GM04503 (cell line): ENCODE results near the gene SSBP3.
"Not testable (repeated sequence)": the region's sequence is repeated elsewhere in the genome, so short reads cannot be mapped to it uniquely, and the experiment has no call there.

Experiments used
- DNase-seq: peaks from one replicate; pipeline ENCODE4 v3.0.0-alpha.2; 2012; ENCODE audit warnings: low read depth

Gene SSBP3

DNA sequence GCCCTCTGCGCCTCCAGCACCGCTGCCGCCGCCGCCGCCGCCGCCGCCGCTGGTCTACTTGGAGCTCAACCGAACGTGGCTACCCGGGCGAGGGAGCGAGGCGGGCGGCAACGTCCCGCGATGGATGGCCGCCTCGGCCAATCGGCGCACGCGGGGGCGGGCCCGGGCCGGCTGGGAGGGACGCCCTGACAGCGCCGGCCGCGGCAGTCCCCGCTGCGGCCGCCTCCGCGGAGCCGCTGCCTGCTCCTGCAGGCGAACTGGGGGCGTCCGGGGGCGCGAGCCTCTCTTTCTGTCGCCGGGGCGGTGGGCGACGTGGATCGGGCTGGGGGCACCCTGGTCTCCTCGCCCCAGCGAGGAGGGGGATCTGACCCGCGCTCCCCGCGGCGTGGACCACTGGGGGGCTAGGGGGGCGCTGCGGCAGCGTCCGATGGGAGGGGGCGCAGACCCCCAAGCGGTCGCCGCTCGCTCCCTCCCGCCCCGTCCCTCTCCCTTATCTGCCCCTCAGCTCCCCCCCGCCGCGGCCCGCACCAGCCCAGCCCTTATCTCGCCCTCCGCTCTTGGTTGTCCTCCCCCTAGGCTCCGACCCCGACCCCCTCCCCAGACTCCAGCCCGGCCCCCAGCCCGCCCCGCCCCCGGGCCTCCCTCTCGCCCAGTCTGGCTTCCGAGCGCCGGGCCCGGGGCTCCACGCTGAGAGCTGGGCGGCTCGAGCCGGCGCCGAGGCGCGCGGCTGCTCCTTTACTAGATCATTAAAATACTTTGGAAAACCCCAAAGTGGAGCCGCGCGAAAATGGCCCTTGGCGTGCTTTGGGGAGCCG, at the start of gene SSBP3:
Gene SSBP3, minus strand, starts transcription at position 56 of the 815 bp plus-strand sequence.
- DNase-seq: peak; percentile 50

DNA sequence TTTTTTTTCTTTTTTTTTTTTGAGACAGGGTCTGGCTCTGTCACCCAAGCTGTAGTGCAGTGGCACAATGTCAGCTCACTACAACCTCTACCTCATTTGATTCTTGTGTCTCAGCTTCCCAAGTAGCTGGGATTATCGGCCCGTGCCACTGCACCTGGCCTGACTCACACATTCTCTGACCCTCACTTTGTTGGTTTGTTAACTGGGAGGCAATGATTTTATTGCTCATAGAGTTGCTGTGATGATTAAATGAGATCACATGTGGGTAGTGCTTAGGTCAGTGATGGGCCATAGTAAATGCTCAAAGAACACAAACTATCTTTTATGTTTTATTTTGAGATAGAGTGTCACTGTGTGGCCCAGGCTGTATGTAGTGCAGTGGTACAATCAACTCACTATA, 47.3 kb upstream of the SSBP3 start:
- no peak for DNase-seq

DNA sequence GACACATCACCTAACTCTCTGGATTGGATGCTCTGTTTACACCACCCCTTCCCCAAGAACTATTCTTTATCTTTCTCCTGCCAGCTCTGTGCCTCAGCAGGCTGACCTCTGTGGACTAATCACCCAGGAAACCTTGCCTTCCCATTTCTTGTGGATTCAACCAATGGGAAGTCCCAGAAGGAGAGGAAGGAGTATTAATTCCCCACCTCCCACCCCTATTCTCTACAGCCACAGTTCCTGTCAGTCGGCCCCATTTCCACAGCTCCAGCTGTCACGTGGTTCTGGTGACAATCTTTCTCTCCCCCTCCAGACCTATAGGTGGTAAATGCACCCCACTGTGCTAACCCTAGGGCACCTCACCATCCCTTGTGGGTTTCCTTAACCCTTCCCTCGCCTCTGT, 46.8 kb upstream of the SSBP3 start:
- no peak for DNase-seq

DNA sequence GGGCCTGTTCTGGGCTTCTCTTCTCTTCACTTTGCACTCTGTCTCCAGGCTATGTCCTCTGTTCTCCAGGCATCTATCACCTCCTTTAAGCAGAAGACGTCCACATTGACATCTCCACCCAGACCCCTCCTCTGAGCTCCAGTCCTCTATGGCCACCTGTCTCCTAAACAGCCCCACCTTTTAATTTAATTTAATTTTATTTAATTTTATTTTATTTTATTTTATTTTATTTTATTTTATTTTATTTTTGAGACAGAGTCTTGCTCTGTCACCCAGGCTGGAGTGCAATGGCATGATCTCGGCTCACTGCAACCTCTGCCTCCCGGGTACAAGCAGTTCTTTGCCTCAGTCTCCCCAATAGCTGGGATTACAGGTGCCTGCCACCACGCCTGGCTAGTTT, 43.2 kb upstream of the SSBP3 start:
- not testable (repeated sequence) for DNase-seq

DNA sequence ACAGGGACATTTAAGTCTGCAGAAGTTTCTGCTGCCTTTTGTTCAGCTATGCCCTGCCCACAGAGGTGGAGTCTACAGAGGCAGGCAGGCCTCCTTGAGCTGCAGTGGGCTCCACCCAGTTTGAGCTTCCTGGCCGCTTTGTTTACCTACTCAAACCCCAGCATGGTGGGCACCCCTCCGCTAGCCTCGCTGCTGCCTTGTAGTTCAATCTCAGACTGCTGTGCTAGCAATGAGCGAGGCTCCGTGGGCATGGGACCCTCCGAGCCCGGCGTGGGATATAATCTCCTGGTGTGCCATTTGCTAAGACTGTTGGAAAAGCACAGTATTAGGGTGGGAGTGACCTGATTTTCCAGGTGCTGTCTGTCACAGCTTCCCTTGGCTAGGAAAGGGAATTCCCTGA, 42.6 kb upstream of the SSBP3 start:
- not testable (repeated sequence) for DNase-seq

DNA sequence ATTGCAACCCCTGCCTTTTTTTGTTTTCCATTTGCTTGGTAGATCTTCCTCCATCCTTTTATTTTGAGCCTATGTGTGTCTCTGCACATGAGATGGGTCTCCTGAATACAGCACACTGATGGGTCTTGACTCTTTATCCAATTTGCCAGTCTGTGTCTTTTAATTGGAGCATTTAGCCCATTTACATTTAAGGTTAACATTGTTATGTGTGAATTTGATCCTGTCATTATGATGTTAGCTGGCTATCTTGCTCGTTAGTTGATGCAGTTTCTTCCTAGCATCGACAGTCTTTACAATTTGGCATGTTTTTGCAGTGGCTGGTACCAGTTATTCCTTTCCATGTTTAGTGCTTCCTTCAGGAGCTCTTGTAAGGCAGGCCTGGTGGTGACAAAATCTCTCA, 40.9 kb upstream of the SSBP3 start:
- not testable (repeated sequence) for DNase-seq

DNA sequence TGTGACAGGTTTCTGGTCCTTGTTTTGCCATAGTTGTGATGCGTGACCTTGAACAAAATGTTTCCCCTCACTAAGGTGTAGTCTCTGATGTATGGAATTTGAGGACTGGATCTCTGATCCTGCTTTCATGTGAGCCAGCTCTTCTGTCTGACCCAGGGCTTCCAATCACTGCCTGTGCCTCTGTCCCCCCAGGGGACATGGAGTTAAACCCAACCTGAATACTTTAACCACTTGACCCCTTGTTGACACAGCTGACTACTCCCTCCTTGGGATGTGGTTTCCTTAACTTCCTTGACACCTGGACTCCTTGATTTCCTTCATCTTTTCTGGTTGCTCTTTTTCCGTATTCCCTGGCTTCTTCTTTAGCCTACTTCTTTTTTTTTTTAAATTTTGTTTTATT, 36.0 kb upstream of the SSBP3 start:
- no peak for DNase-seq

DNA sequence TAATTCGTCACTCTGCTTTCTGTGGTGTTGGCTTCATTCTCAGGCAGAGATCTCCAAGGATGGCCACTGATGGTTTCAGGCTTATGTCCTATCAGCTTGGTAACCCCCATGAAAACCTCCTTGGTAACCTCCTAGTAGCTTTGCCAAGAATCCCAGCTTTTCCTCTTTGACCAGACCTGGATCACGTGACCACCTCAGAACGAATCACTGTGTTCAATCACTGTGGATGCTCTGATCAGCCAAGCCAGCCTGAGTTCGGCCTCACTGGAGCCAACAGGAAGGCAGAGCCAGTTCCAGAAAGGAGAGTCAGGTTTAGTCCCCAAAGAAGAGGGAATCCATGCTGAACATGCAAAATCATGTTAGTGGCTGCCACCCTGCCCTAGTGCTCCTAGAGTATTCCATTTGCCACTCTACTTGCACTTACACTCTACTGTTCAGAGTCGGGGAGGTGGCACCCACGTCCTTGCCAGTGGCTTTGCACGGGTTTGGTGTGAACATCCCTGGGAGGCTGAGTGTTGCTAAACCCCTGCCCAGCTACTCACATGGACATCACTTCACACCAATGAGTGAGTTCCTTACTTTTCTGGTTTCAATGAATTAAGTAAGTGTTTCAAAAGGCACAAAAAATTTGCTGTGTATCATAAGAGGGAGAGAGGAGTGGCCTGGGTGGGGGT, 33.5 kb upstream of the SSBP3 start:
- DNase-seq: no peak

DNA sequence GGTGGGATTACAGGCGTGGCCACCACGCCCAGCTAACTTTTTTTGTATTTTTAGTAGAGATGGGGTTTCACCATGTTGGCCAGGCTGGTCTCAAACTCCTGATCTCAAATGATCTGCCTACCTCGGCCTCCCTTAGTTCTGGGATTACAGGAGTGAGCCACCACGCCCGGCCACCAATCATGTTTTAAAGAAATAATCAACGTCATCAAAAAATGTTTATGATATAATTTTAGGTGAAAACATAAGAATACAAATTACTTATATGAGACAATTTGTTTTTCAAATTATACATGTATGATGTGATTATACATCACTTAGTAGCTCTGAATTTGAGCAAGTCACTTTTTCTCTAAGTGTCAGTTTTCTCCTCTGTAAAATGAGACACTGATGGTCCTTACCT, 31.6 kb upstream of the SSBP3 start:
- no peak for DNase-seq

DNA sequence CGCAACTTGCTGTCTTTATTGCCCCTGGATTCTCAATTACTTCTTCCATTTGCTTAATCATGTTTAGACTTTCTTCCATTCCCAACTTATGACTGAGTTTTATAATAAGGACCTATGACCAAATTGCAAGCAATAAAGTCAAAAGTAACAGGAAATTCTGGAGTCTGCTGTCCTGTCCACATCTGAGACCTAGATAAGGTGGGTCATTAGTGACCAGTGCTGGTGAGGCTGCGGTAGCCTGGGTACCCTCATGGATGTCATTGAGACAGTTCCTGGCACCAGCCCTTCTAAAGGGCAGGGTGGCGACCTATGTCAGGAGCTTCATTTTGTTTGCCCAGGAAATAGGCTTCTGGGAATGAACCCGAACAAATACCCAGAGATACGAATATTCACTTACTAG, 30.6 kb upstream of the SSBP3 start:
- DNase-seq: no peak

DNA sequence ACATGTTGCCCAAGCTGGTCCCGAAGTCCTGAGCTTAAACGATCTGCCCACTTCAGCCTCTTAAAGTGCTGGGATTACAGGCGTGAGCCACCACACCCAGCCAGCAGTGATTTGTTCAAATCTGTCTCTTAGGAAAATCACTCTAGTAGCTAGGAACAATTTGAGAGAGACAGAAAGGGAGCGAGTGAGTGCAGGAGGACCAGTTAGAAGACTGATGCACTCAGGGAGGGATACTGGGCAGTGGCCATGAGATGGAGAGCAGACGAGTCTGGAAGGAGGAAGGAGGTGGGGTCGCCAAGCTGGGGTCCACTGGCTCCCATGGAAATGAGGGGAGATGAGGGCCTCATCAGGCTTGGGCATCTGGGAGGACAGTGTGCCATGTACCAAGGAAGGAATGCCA, 23.6 kb upstream of the SSBP3 start:
- no peak for DNase-seq

DNA sequence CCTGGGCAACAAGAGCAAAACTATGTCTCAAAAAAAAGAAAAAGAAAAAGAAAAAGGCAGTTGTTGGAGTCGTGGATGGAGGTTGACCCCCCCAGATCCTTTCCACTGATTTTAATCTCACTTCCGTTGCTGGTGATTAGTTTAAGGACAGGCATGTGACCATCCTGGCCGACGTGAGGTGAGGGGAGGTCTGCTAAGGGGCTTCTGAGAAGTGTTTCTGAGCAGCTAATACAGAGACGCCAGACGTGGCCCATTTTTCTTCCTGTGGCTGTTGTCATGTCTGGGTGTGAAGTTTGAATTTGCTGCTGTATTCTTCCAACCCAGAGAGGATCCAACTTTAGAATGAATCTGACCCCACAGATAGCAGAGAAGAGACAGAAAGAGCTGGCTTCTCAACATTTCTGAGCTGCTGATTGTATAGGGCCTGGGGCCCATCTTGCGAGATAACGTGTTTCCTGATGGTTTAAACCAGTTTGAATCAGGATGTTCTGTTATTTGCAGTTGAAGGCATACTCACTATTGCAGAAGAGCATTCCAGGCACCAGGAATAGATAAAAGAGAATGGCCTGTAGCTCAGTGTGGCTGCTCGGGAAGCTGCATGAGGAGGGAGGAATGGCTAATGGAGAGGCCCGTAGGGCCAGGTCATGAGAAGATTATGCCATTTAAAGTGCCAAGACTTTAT, 22.8 kb upstream of the SSBP3 start:
- no peak for DNase-seq

DNA sequence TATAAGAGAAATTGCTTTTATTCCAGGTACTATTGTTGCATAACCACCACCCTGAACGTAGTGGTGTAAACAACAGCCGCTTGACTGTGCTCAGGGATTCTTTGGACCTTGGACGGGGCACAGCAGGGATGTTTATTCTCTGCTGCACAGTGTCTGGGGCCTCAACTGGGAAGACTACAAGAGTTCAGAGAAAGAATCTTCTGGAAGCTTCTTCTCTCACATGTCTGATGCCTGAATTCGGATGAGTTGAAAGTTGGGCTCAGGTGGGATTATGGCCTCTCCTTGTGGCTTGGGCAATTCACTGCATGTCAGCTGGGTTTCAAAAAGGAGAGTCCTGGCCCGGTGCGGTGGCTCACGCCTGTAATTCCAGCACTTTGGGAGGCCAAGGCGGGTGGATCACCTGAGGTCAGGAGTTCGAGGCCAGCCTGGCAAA, 19.0 kb upstream of the SSBP3 start:
- no peak for DNase-seq

DNA sequence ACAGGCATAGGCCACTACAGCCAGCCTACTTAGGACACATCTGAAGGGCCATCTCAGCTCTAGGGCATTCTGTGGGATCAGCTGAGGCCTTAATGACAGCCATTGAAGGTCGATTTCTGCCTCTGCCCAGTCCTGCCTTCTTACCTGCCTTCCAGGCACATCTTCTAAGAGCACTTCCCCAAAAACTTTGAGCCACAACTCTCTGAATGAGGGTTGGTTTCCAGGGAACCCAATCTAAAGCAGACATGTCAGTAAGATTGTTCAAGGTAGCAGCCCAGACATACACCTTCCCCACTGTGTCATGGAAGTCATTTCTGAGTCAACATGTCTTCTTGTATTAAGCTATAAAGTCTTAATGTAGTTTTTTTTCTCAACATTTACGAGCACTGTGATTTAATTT, 18.2 kb upstream of the SSBP3 start:
- no peak for DNase-seq

DNA sequence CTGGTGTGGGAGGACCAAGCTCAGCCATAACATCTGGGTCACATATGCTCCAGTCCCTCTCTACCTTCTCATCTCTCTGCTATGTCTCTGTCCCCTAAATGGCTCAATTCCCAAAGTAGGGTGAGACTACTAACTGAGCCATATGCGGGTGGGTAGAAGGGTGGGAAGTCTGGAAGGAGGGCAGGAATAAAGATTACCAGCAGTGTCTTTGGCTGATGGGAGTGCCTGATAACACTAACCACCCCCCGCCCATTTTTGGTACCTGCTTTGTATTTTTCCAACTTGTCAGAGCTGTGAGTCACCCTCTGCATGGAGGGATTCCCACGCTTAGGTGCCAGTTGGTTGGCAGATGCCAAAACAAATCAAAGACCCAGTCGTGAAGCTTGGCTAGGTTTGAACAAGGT, 14.9 kb upstream of the SSBP3 start:
- DNase-seq: no peak

DNA sequence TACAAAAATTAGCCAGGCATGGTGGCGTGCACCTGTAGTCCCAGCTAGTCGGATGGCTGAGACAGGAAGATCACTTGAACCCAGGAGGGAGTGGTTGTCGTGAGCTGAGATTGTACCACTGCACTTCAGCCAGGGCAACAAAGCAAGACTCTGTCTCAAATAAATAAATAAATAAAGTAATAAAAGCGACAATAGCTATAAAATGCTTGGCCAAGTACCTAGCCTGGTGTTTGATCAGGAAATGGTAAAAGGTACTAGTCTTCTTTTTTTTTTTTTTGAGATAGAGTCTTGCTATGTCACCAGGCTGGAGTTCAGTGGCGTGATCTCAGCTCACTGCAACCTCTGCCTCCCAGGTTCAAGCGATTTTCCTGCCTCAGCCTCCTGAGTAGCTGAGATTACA, 12.4 kb upstream of the SSBP3 start:
- not testable (repeated sequence) for DNase-seq

DNA sequence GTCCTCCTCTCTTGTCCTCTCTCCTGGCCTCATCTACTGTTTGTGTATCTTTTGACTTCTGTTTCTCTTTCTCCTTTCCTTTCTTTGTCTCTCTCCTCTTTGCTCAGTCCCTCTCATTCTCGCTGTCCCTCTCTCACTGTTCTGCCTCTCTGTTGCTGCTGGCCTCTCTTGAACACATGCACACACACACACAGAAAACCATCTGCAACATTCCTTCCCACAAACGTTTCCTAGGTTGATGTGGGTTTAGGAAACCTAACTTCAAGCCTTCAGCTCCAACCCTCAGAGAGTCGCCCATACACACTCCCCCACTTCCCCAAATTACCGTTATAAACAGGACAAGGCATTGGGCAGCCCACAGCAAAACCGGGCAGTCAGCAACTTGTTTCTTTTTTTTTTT, 10.9 kb upstream of the SSBP3 start:
- no peak for DNase-seq

DNA sequence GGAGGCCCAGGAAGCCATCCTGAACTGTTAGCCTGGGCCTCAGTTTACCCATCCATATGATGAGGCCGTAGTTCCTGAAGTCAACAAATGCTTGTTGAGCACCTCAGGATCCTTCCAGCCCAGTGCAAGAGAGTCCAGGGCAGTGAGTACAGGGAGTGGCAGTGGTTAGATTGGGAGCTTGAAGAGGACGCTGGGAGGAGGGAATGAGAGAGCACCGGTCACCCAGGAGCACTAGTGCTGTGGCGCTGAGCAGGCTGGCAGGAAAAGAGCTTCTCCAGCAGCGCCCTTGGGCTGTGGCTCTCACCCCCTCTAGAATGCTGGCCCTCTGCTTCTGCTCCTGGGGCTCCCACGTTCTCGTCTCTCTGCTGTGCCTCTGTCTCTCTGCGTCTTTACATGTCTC, 10.2 kb upstream of the SSBP3 start:
- no peak for DNase-seq

DNA sequence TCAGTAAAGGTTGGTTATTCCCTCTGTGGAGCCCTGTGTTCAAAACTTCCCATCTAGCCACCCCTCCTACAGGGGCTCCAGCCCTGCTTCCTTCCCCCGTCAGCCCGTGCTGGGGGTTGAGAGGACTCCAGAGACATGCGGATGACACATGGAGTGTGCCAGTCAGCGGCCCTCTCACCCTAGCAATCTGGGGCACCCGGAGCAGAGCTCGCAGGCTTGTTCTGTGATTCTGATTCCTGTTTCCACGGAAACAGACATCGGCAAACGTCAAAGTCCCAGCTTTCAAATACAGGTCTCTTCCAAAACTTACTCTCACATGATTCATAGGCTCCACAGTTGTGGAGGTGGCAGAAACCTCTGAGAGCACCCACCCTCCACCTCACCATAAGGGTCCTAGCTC, 9.8 kb upstream of the SSBP3 start:
- no peak for DNase-seq

DNA sequence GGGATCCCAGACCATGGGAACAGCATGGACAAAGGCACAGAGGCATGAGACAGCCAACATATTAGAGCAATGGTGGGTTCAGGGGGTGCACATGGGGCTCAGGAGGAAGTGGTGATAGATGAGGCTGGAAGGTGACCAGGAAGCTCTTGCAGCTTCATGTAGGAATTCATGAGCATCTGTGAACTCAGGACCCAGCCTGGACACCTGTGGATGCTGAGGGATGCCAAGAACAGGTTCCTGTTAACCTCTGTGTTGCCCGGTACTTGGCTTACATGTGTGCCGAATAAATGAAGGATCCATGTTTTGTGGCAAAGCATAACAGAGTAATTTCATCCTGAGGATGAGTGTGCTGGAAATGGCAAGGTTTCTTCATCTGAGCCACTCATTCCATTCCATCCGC, 9.3 kb upstream of the SSBP3 start:
- no peak for DNase-seq

DNA sequence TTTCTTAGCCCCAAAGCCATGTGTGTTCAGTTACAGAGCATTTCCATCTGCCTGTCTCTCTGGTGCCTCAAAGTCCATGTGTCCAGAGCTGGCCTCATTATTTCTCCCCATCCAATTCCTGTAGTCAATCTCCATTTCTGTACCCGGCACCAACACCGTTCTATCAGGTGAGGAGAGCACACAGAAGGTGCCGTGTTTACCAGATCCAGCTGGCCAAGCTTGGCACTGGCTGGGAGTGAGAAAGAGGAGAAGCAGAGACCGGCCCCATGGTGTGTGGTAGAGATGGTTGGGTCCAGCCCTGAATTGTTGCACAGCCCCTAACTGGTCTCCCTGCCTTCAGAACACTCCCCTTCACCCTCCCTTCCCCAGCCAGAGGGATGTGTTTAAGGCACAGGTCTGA, 7.5 kb upstream of the SSBP3 start:
- no peak for DNase-seq

DNA sequence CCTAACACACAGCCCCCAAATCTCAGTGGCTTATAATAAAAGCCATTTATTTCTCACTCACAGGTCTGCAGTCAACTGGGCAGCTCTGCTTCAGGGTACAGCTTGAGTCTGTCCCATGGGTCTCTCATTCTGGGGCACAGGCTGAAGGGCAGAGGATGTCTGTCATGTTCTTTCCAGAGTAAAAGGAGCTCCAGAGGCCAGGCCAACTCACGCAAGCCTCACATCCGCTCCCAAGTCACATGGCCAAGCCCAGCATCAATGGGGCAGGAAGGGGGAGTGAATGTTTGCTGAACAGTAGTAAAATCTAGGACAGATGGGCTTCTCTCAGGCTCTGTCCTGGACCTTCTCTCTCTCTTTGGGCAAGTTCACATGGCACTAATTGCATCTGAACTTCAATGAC, 7.1 kb upstream of the SSBP3 start:
- DNase-seq: peak; percentile 31

DNA sequence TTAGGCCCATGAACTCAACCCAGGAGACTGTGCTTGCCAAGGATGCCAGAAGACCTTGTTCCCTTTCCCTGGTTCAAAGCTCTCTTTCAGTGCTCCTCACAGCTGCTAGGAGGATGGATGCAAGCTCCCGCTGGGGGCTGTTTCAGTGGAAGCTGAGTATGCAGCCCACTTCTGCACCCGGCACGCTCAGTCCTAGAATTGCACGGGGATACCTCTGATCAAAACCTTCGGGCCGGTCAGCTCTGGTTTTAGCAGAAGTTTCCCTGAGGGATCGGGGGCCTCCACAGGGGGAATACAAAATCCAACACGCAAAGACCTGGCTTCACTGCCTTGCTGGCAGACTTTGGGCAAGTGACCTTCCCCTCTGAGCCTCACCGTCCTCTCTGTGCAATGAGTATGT, 4.2 kb upstream of the SSBP3 start:
- DNase-seq: no peak
